ENCODE data around the gene DLEC1.
"Not testable (repeated sequence)": the region's sequence is repeated elsewhere in the genome, so short reads cannot be mapped to it uniquely, and the experiment has no call there.

DLEC1 gene

DNA sequence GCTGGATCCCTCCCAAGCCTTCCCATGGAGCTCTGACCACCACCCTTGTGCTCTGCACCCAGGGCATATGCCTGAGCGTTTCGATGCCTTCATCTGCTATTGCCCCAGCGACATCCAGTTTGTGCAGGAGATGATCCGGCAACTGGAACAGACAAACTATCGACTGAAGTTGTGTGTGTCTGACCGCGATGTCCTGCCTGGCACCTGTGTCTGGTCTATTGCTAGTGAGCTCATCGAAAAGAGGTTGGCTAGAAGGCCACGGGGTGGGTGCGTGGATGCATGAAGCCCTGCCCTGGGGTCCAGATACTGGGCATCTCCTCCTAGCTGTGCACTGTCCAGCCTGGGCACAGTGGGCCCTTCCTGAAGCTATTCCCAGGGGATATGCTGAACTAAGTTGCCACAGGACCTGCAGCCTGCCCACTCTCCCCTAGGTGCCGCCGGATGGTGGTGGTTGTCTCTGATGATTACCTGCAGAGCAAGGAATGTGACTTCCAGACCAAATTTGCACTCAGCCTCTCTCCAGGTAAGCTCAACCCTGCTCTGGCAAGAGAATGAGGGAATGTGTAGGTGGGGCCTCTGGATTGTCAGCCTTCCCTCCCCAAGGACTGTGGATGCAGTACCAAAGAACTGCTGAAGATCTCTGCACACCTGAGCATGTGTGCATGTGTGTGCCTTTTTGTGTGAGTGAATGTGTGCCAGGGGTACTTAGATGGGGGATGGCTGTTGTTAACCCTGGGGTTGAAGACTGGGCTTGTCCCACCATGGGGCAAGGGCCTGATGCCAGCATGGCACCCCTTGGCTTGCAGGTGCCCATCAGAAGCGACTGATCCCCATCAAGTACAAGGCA lies 101.5 kb downstream of the DLEC1 start:
- peak; percentile 18 for DNase-seq

DNA sequence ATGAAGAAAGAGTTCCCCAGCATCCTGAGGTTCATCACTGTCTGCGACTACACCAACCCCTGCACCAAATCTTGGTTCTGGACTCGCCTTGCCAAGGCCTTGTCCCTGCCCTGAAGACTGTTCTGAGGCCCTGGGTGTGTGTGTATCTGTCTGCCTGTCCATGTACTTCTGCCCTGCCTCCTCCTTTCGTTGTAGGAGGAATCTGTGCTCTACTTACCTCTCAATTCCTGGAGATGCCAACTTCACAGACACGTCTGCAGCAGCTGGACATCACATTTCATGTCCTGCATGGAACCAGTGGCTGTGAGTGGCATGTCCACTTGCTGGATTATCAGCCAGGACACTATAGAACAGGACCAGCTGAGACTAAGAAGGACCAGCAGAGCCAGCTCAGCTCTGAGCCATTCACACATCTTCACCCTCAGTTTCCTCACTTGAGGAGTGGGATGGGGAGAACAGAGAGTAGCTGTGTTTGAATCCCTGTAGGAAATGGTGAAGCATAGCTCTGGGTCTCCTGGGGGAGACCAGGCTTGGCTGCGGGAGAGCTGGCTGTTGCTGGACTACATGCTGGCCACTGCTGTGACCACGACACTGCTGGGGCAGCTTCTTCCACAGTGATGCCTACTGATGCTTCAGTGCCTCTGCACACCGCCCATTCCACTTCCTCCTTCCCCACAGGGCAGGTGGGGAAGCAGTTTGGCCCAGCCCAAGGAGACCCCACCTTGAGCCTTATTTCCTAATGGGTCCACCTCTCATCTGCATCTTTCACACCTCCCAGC lies 102.4 kb downstream of the DLEC1 start:
- DNase-seq = peak; percentile 18

DNA sequence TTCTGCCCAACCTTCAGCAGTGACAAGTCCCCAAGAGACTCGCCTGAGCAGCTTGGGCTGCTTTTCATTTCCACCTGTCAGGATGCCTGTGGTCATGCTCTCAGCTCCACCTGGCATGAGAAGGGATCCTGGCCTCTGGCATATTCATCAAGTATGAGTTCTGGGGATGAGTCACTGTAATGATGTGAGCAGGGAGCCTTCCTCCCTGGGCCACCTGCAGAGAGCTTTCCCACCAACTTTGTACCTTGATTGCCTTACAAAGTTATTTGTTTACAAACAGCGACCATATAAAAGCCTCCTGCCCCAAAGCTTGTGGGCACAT lies 102.9 kb downstream of the DLEC1 start:
- peak; percentile 21 for DNase-seq

DNA sequence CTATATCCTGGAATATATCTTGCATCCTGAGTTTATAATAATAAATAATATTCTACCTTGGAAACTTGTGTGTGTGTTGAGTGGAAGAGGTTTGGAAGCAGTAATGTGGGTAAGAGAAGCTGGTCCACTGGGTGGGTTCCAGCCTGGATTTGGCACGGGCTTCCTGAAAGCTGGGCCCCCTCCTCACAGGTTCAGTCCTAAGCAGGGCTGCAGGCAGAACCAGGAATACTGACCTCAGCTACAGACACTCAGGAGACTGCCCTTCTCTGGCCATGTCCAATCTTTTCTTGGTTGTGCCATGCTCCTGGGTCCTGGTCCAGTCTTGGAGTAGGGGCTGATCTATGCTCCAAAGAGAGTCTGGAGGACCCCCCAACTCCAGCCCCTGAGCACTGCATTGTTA lies 104.0 kb downstream of the DLEC1 start:
- no peak for DNase-seq

DNA sequence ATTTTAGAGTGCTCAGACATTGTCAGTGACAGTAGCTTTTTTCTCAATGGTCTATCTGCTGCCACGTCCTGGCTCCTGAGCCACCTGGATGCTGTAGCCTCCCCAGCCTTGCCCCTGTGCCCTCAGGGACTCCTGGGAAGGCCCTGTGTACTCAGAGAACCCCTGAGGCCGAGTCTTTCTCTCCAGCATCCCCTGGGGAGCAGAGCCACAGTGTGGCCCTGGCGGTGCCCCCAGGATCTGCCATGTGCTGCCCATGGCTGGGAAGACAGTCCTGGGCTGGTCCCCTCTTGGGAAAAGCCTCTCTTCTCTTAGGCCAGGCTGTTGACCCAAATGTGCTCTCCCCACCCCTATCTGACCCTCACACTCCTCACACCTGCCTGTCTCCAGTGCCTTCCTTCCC lies 104.5 kb downstream of the DLEC1 start:
- peak; percentile 17 for DNase-seq

DNA sequence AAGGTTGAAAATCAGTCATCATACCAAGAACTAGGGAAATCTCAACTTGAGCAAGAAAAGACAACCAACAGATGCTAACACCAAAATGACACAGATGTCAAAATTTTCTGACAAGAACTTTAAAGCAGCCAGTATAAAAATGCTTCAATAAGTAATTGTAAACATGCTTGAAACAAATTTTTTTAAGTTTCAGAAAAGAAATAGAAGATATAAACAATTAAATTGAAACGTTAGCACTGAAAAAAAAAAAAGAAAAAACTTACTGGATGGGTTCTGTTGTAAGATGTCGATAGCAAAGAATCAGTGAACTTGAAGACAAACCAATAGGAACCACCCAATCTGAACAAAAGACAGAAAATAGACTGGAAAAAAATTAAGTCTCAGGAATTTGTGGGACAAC lies 107.5 kb downstream of the DLEC1 start:
- no peak for DNase-seq

DNA sequence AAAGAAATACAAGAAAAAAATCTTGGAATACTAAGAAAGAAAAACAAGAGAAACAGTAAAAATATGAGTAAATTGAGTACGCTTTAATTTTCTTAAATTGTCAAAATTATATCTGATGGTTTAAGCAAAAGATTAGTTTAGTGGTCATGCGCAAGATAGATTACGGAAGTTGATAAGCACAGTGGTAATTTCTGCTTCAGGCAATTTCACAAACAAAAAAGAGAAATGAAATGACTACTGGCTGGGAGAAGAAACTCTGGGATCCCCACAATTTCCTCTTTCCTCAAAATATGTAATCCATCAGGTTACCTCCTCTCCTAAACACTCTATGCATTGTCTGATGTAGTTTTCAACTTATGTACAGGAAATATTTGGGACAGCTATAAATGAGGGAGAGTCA lies 108.4 kb downstream of the DLEC1 start:
- DNase-seq = no peak

DNA sequence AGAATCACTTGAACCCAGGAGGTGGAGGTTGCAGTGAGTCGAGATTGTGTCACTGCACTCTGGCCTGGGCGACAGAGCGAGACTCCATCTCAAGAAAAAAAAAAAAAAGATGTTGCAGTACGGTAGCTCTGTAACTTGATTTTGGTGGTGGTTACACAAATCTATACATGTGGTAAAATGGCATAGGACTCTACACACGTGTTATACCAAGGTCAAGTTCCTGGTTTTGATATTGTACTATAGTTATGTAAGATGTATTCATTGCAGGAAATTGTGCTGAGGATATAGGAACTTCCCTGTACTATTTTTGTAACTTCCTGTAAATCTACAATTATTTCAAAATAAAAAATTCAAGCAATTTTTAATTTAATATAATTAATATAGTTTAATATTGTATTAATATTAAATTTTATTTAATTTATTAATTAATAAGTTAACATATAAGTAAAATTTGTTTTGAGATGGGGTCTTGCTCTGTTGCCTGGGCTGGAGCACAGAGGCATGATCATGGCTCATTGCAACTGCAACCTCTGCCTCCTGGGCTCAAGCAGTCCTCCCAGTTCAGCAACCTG lies 109.4 kb downstream of the DLEC1 start:
- peak; percentile 16 for DNase-seq

DNA sequence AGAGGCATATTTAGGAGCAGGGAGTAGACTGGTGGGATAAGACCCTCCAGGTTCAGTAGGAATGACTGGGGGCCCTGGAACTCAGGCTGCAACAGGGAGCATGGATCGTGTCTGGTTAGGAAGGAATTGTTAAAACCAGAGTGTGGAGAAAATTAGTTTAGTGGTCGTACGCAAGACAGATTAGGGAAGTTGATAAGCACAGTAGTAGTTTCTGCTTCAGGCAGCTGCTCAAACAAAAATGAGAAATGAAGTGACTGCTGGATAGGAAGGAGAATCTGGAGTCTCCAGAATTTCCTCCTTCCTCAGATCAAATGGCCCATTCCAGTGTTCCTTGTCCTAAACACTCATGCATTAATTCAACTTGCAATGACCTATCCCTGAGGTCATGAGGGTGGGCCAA lies 110.7 kb downstream of the DLEC1 start:
- peak; percentile 10 for DNase-seq

DNA sequence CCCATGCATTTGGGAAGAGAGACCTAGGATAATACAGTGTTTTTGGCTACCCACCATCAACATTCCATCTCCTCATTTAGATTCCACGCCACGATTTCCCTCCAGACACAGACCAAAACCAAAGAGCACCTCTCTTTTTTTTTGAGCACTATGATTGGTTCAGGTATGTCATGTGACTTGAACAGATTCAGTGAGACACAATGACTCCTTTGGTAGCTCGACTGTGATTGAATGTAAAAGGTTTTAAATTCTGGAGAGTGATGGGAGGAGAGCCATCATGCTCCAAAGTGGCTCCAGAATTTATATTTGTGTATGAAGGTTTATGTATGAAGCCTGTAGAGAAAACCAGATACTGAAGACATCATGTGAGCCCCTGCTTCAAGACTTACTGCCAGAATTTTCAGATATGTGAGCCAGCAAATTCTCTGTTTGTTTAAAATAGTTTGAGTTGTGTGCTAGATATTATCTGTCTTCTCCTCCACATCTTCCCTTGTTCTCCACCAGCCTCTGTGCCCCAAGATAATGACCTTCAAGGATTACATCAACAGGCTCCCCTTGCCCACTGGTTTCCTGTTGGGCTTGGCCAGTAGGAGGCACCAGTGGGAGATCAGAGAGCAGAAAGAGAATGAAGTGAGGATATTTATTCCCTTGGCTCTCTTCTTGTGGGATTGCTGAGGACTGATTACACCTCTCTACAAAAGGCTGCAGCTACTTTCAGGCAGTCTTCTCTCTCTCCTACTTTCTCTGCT lies 111.9 kb downstream of the DLEC1 start:
- peak; percentile 28 for DNase-seq

DNA sequence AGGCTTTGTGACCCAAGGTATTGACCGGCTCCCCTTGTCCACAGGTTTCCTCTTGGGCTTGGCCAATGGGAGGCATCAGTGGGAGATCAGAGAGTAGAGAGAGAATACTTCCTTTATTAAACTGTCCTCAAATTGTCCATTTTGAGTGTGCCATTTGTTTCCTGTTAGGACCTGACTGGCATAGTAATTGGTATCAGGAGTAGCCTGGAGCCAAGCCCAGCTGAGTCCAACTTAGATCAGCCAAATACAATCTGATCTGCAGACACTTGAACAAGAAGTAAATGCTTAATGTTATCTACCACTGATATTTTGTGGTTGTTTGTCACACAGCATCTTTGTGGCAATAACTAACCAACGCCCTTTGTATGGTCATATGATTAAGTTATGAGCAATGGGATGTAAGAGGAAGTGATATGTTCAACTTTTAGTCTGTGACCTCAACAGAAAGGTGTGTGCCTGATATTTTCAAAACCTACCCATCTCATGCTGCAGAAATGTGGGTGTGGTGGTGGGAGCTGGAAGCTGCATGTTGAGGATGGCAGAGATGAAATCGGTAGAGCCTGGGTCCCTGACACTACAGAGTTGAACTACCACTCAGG lies 112.8 kb downstream of the DLEC1 start:
- peak; percentile 21 for DNase-seq

DNA sequence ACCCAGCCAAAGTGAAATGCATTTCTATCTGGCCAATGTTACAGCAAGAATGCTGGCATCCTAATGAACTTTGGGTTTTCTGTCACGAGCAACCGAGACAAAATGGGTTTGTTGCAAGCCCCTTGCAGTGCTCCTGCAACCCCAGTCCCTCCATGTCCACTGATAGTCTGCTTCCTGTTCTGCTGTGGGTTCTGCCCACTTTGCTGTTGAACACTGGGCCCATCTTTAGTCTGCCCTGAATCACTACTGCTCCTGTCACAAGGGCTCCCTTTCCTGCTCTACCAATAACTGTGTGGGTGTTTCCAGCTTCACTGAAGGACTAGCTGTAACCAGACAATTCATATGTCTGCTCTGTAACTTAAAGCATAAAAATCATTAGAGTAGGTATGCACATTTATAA lies 113.6 kb downstream of the DLEC1 start:
- peak; percentile 23 for DNase-seq

DNA sequence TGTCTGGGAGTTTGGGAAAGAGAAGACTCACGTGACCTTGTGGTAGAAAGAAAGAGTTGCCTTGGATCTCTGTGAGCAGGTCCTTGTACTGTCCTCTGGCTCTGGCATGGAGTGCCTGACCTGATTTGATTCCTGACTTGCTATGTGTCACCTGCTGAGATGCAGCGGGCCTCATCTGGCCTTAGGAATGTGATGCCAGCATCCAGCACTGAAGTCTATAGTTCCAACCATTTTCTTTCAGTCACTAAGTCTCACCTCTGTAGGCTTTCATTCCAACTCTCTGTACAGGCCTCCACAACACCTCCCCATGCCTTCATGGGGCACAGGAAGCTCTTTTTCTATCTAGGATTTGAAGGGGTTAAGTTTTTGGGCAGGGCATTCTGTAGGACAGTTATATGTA lies 114.2 kb downstream of the DLEC1 start:
- DNase-seq = peak; percentile 7

DNA sequence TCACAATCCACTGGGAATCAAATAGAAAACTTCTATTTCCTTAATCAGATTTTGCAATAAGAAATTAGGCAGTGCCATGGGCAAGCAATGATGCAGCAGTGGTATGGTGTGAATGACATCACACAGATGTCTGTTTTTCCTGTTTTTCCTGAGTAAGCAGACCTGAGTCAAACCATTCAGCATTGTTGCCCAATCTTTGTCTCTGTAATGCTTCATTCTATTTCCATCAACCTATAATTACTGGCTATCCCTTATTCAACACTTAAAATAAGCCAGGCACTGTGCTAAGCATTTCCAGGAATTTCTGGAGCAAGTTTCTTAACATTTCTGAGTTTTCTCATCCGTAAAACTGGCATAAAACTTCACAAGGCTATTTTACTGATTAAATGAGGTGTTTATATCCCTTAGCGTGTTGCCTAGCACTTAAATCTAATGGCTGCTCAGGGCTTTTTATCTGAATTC lies 115.1 kb downstream of the DLEC1 start:
- peak; percentile 6 for DNase-seq

DNA sequence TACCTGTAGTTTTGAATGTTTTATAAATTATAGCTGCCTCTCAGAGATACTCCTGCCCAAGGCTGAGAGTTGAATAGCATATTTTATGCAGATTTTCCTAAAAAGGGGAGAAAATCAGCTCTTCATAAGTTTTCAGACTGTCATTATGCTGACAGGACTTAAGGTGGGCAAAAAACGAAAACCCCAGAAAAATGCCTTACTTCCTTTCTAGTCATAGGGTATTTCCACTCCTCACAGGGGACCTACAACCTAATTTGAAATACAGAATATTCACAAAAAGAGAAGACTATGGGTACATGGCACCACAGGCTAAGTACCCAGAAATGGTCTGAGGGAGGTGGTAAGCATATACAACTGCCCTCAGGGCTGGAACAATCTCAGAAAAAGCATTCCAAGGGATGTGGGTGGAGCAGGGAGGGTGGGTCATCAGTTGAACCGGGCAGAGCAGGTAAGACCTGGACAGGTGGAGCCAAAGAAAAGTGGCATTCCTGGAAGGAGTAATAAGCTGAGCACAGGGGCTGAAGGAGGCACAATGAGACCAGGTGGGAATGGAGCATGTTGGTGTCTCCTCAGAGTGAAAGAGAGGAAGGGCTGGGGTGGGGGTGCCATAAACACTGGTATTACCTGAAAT lies 115.7 kb downstream of the DLEC1 start:
- peak; percentile 13 for DNase-seq

DNA sequence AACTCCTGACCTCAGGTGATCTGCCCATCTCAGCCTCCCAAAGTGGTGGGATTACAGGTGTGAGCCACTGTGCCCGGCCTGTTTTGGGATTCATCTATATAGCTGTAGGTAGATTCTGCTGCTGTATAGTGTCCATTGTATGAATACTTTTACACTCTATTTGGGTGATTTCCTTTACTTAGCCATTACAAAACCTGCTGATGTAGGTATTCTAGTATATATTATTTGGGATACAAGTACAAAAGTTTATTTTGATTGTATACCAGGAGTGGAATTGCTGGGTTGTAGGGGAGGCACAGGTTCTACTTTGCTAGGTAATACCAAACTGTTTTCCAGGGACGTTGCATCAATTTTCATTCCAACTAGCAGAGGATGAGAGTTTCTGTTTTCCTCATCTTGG lies 116.8 kb downstream of the DLEC1 start:
- no peak for DNase-seq

DNA sequence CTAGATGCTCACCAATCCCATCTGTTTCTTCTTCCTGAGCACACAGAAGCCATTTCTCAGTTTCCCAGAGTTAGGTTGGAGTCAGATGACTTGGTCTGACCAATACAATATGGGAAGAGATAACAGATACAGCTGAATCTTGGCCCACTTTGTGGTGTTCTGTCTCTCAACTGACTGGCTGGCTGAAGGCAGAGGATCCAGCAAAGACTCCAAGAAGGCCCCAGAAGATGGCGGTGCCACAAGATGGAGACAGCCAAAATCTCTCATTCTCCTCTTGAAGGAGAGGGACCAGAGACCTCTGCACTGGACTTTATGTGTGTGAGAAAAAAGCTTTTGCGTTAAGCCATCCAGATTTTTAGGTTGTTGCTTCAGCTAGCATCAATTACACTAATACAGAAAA lies 118.1 kb downstream of the DLEC1 start:
- DNase-seq = peak; percentile 18

DNA sequence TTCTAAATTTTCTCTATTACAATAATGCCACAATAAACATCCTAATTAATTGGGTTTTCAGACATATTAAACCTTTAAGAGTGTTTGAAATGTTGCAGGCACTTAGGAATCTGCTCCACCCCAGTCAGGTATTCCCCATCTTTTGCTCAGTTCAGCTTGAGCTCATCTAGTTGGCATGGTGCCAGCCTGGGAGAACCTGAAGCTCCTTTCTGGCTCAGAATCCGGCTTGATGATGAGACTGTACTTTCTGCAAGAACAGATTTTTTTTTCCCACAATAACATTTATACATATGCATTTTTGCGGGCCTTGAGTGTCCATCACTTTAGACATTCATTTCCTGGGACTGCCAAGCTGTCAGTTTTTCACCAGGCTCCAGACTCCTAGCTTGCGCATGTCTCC lies 118.6 kb downstream of the DLEC1 start:
- DNase-seq = no peak

DNA sequence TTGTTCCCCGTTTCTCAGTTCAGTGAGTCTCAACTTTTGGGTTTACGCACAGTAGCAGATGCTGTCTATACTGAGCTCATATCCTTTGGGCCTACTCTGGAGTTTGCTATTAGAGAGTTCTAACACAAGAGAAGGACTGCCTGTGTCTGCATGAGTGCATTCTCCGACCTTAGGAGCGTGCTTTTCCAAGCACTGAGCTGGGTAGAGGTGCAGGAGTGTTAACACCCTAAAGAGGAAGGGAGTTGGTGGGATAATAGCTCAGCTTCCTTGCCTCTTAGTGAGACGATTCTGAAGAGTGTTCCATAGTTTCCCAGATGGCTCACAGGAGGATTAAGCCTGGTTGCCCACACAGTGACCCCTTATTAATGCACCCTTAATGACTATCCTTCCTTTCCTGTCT lies 119.5 kb downstream of the DLEC1 start:
- DNase-seq = no peak

DNA sequence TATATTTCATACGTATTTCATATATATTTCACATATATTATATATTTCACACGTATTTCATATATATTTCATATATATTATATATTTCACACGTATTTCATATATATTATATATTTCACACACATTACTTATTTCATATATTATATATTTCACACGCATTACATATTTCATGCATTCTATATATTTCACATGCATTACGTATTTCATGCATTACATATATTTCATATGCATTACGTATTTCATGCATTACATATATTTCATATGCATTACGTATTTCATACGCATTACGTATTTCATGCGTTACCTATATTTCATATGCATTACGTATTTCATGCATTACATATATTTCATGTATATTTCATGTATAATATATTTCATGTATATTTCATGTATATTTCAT lies 121.7 kb downstream of the DLEC1 start:
- DNase-seq = not testable (repeated sequence)

DNA sequence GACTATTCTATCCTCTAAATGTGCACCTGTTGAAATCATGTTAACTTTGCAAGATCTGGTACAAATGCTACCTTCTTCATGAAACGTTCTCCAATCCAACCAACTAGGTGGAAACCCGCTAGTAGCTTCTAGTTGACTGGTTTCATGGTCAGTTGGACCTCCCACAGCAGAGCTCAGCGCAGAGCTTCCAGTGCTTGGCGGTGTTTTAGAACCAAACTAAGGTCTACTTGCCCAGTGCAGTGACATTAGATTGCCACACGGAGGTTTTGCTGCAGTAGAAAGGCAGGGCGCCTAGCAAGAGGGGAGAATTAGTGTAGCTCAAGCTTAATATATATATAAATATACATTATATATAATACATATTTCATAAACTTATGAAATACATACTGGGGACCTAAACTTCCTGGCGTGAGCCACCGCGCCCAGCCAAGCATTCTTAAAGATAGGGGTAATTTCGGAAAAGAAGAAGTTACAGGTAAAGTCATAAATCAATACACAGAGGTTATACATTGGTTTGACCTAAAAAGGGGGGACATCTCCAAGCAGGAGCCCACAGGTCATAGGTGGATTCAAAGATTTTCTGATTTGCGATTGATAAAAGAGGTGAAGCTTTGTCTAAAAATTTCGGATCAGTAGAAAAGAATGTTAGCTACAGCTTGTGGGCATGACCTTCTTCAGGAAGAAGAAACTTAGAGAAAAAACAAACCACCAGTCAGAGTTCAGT lies 124.3 kb downstream of the DLEC1 start:
- no peak for DNase-seq
